ENCODE data around the gene UVRAG. TPM values are rescaled to one million over a fixed set of nuclear protein-coding genes. Genes with fewer than 3 reads are reported as not detected.

The UVRAG gene
- total RNA-seq, 1 experiment from 2014 or later, result 31.3 TPM

DNA sequence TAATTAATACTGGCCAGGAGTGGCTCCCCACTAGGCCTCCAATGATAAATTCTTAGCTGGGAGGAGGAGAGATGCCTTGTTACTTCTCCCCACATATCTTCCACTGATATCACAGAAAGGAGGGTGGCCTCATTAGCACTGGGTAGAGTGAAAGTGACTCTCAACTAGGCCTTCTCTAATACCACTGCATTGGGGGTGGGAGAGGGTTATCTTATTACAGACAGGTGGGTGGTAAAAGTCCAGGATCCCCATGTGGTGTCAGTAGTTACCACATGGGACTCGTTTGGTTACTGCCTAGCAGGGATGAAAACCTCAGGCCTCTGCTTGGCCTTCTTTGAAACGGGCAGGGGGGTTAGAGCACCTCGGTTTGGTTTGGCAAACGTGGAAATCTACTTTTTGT, 167.3 kb downstream of the UVRAG start:
- Mint-ChIP-seq H3K4me3 (ENCODE audit: unreplicated experiment) (no peak overlapping the region), H3K36me3 (ENCODE audit: insufficient read depth, unreplicated experiment) (peaks cover 11% of the 10 kb centered on the region), H3K27me3 (ENCODE audit: insufficient read depth, unreplicated experiment) (no peaks in the 10 kb centered on the region), H3K27ac (ENCODE audit: unreplicated experiment) (no peak overlapping the region), H3K9me3 (ENCODE audit: unreplicated experiment) (no peaks in the 10 kb centered on the region), H3K4me1 (ENCODE audit: low read depth, unreplicated experiment) (peaks cover 8% of the 10 kb centered on the region)
- TF ChIP-seq CTCF (IDR thresholded peaks at IDR 0.05; ENCODE audit: insufficient read depth in 1 of 2, low read depth in 1 of 2, low read length in 1 of 2, severe bottlenecking in 1 of 2, unreplicated experiment in 1 of 2), result no peak
- ChIA-PET CTCF (no interaction called here), POLR2A (no interaction called here)
- intact Hi-C loops (cut with micrococcal nuclease; ENCODE audit: unreplicated experiment), result no loop called here
- H3K4me3 ChIP-seq (ENCODE audit: low read depth, low read length), result no peak overlapping the region
- no peaks in the 10 kb centered on the region for H3K9me3 ChIP-seq
- no TSS peak for BruUV-seq (replicated peaks)
- DNase-seq, result no peak
- no peaks in the 10 kb centered on the region; the same call in 1 of the 2 replicates for H3K36me3 ChIP-seq (ENCODE audit: control insufficient read depth, insufficient read depth, low read length)
- H3K27me3 ChIP-seq (replicated peaks; ENCODE audit: control insufficient read depth, insufficient read depth, low read length), result no peaks in the 10 kb centered on the region
- no peaks in the 10 kb centered on the region for H3K4me1 ChIP-seq

DNA sequence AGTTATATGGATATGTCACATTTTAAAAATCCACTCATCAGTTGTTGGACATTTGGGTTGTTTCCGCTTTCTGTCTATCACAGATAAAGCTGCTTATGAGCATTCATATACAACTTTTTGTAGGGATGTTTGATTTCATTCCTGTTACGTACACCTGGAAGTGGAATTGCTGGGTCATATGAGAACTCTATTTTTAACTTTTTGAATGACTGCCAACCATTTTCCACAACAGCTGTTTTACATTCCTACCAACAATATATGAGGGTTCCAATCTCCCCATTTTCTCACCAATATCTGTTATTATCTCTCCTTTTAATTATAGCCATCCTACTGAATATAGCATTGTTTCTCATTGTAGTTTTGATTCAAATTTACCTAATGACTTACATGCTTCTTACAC, 172.0 kb downstream of the UVRAG start:
- CTCF ChIA-PET, result no interaction called here
- peaks cover 6% of the 10 kb centered on the region; the same call in 1 of the 2 replicates for H3K4me1 ChIP-seq

GRCh38 chr11:75993126-75993525, 178.1 kb downstream of the UVRAG start:
- Histone ChIP-seq H3K4me3 (ENCODE audit: low read depth, low read length) (no peak overlapping the region), H3K36me3 (ENCODE audit: control insufficient read depth, insufficient read depth, low read length) (no peaks in the 10 kb centered on the region), H3K4me1 (peaks cover 6% of the 10 kb centered on the region; the same call in 1 of the 2 replicates), H3K27me3 (replicated peaks; ENCODE audit: control insufficient read depth, insufficient read depth, low read length) (no peaks in the 10 kb centered on the region), H3K9me3 (no peaks in the 10 kb centered on the region)
- H3K9me3 Mint-ChIP-seq (ENCODE audit: unreplicated experiment), result no peaks in the 10 kb centered on the region
- POLR2A ChIA-PET, result no interaction called here
- no peak for TF ChIP-seq CTCF (IDR thresholded peaks at IDR 0.05; ENCODE audit: insufficient read depth in 1 of 2, low read depth in 1 of 2, low read length in 1 of 2, severe bottlenecking in 1 of 2, unreplicated experiment in 1 of 2)
- no peak for DNase-seq
- no peak overlapping the region for H3K27ac Mint-ChIP-seq (ENCODE audit: unreplicated experiment)
- H3K36me3 Mint-ChIP-seq (ENCODE audit: insufficient read depth, unreplicated experiment), result no peaks in the 10 kb centered on the region
- H3K27me3 Mint-ChIP-seq (ENCODE audit: insufficient read depth, unreplicated experiment), result no peaks in the 10 kb centered on the region
- BruUV-seq (replicated peaks), result no TSS peak
- intact Hi-C loops (cut with micrococcal nuclease; ENCODE audit: unreplicated experiment), result no loop called here
- H3K4me1 Mint-ChIP-seq (ENCODE audit: low read depth, unreplicated experiment), result peaks cover 6% of the 10 kb centered on the region
- CTCF ChIA-PET, result no interaction called here
- no peak overlapping the region for H3K4me3 Mint-ChIP-seq (ENCODE audit: unreplicated experiment)

More for the DNA sequence above, 172.0 kb downstream of the UVRAG start:
- H3K27me3 ChIP-seq (replicated peaks; ENCODE audit: control insufficient read depth, insufficient read depth, low read length), result no peaks in the 10 kb centered on the region
- H3K4me3 Mint-ChIP-seq (ENCODE audit: unreplicated experiment), result no peak overlapping the region
- H3K4me1 Mint-ChIP-seq (ENCODE audit: low read depth, unreplicated experiment), result peaks cover 7% of the 10 kb centered on the region
- no peak overlapping the region for H3K27ac Mint-ChIP-seq (ENCODE audit: unreplicated experiment)
- no TSS peak for BruUV-seq (replicated peaks)
- peaks cover 3% of the 10 kb centered on the region for H3K36me3 Mint-ChIP-seq (ENCODE audit: insufficient read depth, unreplicated experiment)
- H3K9me3 ChIP-seq, result no peaks in the 10 kb centered on the region
- H3K4me3 ChIP-seq (ENCODE audit: low read depth, low read length), result no peak overlapping the region
- H3K27me3 Mint-ChIP-seq (ENCODE audit: insufficient read depth, unreplicated experiment), result no peaks in the 10 kb centered on the region
- H3K36me3 ChIP-seq (ENCODE audit: control insufficient read depth, insufficient read depth, low read length), result no peaks in the 10 kb centered on the region; the same call in 1 of the 2 replicates
- TF ChIP-seq CTCF (IDR thresholded peaks at IDR 0.05; ENCODE audit: insufficient read depth in 1 of 2, low read depth in 1 of 2, low read length in 1 of 2, severe bottlenecking in 1 of 2, unreplicated experiment in 1 of 2), result no peak
- H3K9me3 Mint-ChIP-seq (ENCODE audit: unreplicated experiment), result no peaks in the 10 kb centered on the region
- no peak for DNase-seq
- POLR2A ChIA-PET, result no interaction called here
- intact Hi-C loops (cut with micrococcal nuclease; ENCODE audit: unreplicated experiment), result no loop called here

Measured in Caco-2 (cell line).